Keratinocyte (primary cell): ENCODE data around the gene OR10V1.

Source experiments
- EZH2 ChIP-seq: IDR thresholded peaks from one replicate; pipeline ENCODE4 v1.6.1; 2012; ENCODE audit warnings: inconsistent platforms, mild to moderate bottlenecking, low read length, moderate library complexity
- TF ChIP-seq, protein P1 (sequence below), 3 experiments: IDR thresholded peaks in 1 of 3; conservative IDR thresholded peaks in 1 of 3; optimal IDR thresholded peaks in 1 of 3; 2 replicates in 2 of 3; 3 replicates in 1 of 3; pipeline versions ENCODE3 to v1.5.1; 2011; ENCODE audit warnings: low read length in 3 of 3, mild to moderate bottlenecking in 3 of 3, moderate library complexity in 2 of 3, control low read depth in 1 of 3, inconsistent platforms in 1 of 3; ENCODE audit not compliant: insufficient read depth in 2 of 3; ENCODE audit errors: extremely low read depth in 1 of 3

DNA sequence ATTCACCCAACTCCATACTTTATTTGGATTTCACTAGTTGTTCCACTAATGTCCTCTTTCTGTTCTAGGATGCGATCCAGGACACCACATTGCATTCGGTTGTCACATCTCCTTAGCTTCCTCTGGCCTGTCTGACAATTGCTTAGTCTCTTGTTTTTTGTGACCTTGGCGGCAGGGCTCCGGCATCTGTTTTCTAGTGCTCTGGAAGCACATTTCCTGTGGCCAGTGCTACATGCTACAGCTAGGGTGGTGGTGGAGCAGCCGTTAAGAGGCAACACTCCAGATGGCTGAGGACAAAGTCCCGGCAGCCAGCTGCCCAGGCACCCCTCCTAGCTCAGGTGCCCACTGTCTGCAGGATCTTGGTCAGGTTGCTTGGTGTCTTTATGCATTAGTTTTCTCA, 48.3 kb upstream of the OR10V1 start:
- TF ChIP-seq, protein P1, sequence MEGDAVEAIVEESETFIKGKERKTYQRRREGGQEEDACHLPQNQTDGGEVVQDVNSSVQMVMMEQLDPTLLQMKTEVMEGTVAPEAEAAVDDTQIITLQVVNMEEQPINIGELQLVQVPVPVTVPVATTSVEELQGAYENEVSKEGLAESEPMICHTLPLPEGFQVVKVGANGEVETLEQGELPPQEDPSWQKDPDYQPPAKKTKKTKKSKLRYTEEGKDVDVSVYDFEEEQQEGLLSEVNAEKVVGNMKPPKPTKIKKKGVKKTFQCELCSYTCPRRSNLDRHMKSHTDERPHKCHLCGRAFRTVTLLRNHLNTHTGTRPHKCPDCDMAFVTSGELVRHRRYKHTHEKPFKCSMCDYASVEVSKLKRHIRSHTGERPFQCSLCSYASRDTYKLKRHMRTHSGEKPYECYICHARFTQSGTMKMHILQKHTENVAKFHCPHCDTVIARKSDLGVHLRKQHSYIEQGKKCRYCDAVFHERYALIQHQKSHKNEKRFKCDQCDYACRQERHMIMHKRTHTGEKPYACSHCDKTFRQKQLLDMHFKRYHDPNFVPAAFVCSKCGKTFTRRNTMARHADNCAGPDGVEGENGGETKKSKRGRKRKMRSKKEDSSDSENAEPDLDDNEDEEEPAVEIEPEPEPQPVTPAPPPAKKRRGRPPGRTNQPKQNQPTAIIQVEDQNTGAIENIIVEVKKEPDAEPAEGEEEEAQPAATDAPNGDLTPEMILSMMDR (optimal IDR thresholded peaks at IDR 0.05 in 1 of 3, IDR thresholded peaks at IDR 0.05 in 1 of 3, conservative IDR thresholded peaks at IDR 0.05 in 1 of 3; ENCODE audit: extremely low read depth in 1 of 3, insufficient read depth in 2 of 3, low read length in 3 of 3), result no peak
- no peak for TF ChIP-seq EZH2
